GM19463 (cell line): ENCODE results near the gene S1PR3.

ENCODE experiments used
- ATAC-seq: cut with Tn5 transposase; IDR thresholded peaks from one replicate; pipeline ENCODE4 v1.9.1; 2021; ENCODE audit warnings: mild to moderate bottlenecking, moderate library complexity; ENCODE audit not compliant: unreplicated experiment

Gene S1PR3

GRCh38 chr9:88990729-88991065 is 571 bp upstream of the S1PR3 start:
- no peak for ATAC-seq

DNA sequence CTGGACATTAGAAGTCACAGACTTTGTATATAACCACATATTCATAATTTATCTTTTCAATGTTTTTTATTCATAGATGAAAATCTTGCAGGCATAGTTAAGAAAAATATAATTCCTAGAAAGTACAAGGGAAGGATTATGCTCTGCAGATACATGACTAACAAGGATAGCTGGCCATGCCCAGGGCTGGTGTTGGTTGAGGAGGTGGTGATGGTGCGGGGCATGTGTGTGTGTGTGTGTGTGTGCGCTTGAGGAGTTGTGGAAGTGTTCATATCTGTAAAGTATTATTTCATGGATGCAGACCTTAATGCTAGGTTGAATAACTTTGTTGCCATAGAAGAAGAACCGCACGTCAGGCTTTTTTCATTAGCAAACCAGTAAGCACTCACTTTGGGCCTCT is 1.3 kb downstream of the S1PR3 start:
- ATAC-seq = no peak

DNA sequence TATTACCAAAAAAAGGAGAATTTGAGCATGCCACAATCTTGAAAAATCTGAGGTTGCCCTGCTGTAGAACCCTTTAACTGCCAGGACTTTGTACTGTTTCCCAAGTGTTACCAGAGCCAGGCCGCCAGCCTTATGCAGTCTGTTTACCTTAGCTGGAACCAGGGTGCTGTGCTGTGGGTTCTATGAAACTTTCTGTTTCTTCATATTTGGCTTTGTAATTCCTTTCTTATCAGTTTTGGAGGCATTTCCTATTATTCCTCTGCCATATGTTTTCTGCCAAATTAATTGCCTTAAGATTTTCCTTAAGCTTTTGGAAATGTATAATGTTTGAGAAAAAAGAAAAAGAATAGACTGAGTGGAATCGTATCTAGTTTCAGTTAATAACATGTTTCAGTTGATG is 2.1 kb downstream of the S1PR3 start:
- no peak for ATAC-seq

DNA sequence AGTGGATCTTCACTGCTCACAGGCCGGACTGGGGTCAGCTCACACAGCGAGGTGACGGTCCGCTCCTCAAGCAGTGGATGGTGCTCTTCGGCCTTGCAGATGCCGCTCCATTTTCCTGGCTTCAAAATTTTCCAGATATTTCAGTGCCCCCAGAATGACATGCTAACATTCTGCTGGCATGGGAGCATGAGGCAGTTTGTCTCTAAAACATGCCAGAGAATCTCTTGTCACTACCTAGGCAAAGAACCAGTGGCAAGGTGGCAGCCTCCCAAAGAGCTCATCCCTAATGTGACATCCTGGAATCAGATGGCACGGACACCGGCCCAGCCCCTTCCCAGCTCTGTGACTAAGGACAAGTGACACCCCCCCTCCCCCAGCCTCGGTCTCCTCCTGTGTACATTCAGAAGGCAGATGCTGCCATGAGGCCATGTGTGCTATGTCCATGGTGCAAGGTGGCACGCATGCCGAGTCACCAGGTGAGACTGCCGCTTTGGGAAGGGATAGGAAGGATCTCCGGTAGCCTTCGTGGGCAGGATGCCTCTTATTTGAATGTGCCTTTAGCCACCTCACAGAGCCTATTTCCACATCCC is 2.7 kb downstream of the S1PR3 start:
- no peak for ATAC-seq

DNA sequence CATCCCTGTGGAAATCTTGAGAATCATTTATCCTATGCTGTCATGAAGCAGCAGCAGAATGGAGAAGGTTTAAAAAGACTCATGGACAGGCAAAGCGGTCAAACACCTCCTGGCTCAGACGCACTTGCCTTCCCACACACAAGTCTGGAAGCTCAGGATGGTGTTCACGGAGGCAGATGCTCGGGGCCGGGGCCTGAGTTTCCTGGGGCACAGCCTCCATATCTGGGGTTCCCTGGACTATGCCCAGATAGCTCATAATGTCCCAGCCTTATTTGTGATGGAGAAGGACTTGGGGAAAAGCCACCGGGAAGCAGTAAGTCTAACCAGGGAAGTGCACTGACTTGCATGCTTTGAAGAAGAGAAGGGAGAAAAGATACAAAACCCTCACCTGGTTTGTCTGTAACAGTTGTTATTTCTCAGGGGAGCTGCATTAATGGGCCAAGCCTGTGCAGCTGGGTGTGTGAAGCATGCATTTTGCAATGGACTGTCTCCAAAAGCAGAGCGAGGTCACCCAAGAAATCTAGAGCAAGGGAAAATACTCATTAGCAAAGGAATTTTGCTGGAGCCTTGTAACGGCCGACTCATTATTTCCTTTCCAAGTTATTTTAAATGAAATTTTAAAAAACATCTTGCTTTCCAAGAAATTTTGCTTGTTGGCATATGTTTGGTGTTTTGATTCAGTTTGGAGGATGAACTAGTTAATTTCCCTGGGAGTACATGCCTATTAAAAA is 3.4 kb downstream of the S1PR3 start:
- ATAC-seq = no peak

GRCh38 chr9:88995200-88995577 is 3.9 kb downstream of the S1PR3 start:
- ATAC-seq = no peak

DNA sequence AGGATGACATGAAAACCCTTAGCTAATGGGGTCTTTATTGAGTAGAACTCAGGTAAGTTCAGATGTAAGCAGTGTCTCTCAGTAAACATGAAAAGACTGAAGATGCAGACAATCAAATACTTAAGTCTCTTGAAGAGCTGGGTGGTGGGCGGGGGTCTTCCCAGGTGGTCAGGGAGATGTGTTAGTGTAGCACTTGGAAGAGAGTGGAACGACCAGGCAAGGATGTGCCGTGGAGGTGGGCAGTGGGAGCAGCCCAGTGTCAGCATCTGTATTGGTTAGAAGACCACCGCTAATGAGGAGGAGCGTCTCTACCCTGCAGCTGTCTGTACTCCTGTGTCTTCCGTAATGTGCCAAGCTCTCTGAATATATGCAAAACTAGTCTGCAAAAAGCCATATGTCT is 4.4 kb downstream of the S1PR3 start:
- no peak for ATAC-seq

DNA sequence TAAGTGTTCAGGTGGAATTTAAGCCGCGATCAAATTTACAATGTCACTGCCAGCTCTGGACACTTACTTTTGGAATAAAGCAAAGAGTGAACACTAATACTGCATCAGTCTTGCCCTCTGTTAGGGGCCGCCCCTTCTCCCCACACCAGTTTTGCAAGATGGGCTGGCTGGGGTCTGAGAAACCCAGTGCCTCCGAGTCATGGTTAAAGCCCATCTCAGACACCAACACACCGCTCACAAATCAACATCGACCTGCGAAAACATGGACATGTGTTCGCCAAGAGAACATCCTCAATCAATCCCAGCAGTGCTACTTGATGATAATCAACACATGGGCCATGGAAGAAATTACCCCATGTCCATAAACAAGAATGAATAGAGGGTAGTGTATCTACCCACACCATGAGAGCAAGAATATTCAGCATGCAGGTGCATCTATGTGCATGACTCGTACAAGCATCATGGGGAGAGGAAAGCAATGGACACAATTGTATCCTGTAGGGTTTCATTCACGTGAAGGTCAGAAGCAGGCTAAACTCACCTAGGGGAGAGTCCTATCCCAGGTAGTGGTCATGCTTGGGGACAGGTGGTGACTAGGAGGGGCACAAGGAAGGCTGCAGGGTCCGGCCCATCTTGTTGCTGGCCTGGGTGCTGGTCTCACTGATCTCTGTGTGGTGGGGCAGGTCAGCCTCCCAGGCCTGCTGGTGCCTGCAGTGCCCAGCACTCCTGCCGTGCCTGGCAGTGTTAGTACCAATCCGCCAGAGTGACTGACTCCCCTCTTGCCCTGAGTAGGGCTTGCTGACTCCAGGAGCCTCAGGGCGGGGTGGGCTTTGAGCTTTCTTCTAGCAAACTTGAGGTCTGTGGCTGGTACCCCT is 5.0 kb downstream of the S1PR3 start:
- ATAC-seq = no peak

DNA sequence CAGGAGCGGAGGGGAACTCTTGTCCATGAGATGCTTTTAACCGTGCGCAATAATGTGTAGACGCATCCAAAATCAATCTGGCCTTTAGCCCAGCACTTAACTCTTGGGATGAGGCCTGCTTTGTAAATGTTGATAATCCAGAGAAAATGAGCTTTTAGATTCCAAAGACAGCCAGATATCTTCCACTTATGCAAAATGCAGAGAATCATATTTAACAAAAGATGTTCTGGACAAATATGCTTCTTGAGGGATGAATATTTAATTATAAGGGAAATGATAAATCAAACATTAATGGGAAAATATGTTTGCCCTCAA is 5.6 kb downstream of the S1PR3 start:
- ATAC-seq = no peak

- ATAC-seq = no peak
These were observed 6.4 kb downstream of the S1PR3 start for GRCh38 chr9:88997646-88998045.

DNA sequence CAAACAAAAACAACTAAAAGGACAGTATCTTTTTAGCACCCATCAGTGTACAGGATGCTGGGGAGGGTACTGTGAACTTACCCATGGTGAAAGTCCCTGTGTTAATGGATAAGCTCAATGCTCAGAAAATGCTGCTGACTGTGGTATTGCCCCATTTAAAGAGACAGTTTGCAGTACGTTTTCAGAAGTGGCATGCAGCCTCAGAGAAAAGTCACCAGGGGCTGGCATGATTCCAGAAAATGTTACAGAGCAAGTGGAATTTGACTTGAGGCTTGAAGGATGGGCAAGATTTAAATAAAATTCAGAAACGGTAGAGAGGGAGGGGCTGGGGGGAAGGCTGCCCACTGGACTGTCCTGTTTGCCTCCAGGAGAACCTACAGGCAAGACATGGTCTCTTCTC is 7.2 kb downstream of the S1PR3 start:
- no peak for ATAC-seq

- ATAC-seq = no peak
These were observed 7.6 kb downstream of the S1PR3 start for GRCh38 chr9:88998911-88999310.

- no peak for ATAC-seq
These were observed 9.1 kb downstream of the S1PR3 start for GRCh38 chr9:89000371-89000781.

GRCh38 chr9:89000973-89001916 is 10.0 kb downstream of the S1PR3 start:
- no peak for ATAC-seq

GRCh38 chr9:89001917-89002540 is 10.8 kb downstream of the S1PR3 start:
- ATAC-seq = no peak

DNA sequence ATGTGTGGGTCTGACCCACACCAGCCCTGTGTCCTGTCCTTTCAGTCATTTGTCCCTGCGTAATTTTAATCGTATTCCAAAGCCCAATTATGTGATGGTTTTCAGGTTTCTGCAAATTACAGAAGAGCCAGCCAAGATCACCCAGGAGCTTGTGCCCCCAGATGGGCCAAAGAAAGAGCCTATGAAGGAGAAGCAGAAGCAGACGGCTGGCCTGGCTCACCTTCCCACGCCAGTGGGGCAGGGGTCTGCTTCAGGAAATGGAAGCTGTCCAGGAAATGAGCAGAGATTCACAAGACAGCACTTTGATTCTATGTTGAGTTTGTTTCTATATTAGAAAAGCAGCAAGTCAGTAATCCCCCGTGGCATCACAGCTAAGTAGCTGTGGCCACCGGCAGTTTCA is 11.7 kb downstream of the S1PR3 start:
- ATAC-seq = no peak

DNA sequence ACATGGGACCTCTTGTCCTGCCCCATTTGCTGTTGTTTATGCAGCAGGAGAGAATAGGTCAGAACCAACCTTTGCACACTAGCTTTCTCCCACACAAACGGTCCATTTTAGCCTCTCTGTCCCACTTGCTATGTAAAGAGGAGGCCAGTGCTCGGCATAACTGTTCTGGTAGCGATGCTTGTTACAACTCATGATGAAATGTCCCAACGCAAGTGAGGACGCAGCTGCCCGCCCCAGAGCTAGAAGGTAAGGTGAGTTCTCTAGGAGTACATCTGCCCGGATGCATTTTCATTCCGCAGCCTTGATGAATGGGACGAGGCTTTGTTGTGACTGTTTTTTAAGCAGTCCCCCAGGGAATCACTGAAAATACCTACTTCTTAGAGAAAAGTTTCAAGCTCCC is 14.1 kb downstream of the S1PR3 start:
- no peak for ATAC-seq

GRCh38 chr9:89006267-89006666 is 15.0 kb downstream of the S1PR3 start:
- no peak for ATAC-seq

- ATAC-seq = no peak
These were observed 16.0 kb downstream of the S1PR3 start for GRCh38 chr9:89006996-89007967.
